Esophagus squamous epithelium (tissue), 5 donors: Measurements from ENCODE around the gene C16orf78. TPM values are rescaled to one million over a fixed set of nuclear protein-coding genes. Genes with fewer than 3 reads are reported as not detected.

Source experiments
- DNase-seq: peaks from one replicate; lab custom pipeline; 2025; lab: John Stamatoyannopoulos, UW
- H3K27ac ChIP-seq, 4 donors: fragments of 200-600 bp; sonication (generic); one replicate each; pipeline ENCODE4 v1.5.1; 2016 to 2019; ENCODE audit warnings: mild to moderate bottlenecking in 1 of 4
- H3K27me3 ChIP-seq, 4 donors: fragments of 200-600 bp; sonication (generic); 1 replicate in 3 of 4; 2 replicates in 1 of 4; pipeline versions ENCODE4 v1.5.1 to v1.6.0; 2017 to 2021; ENCODE audit warnings: antibody characterized with exemption in 1 of 4
- H3K36me3 ChIP-seq, 3 donors: fragments of 200-600 bp; sonication (generic); one replicate each; pipeline ENCODE4 v1.5.1; 2016 to 2019
- H3K4me1 ChIP-seq, 3 donors: fragments of 200-600 bp; sonication (generic); one replicate each; pipeline ENCODE4 v1.5.1; 2017 to 2019
- H3K4me3 ChIP-seq, 4 donors: fragments of 200-600 bp; sonication (generic); 1 replicate in 3 of 4; 2 replicates in 1 of 4; pipeline ENCODE4 v1.5.1; 2016 to 2019; ENCODE audit warnings: mild to moderate bottlenecking in 2 of 4, moderate library complexity in 1 of 4
- H3K9me3 ChIP-seq, 3 donors: fragments of 200-600 bp; sonication (generic); one replicate each; pipeline ENCODE4 v1.5.1; 2016 to 2019
- CTCF ChIP-seq, 6 experiments: fragments of 450-650 bp in 4 of 6; fragments of 200-600 bp in 2 of 6; sonication (generic) in 2 of 6; IDR thresholded peaks; one replicate each; pipeline ENCODE4 v1.5.1; 2016 to 2019; ENCODE audit warnings: antibody characterized with exemption in 6 of 6, mild to moderate bottlenecking in 4 of 6, moderate library complexity in 4 of 6
- POLR2A ChIP-seq, 4 donors: fragments of 450-650 bp; IDR thresholded peaks; one replicate each; pipeline ENCODE4 v1.6.1; 2017; ENCODE audit warnings: antibody characterized with exemption in 4 of 4, mild to moderate bottlenecking in 4 of 4, moderate library complexity in 3 of 4
- WGBS, 2 donors: methylation state at CpG; one replicate each; pipeline ENCODE4 v1.1.5; 2018; 5-methylcytosine and 5-hydroxymethylcytosine counted together
- intact Hi-C: fragments of 100-400 bp; cut with DNase I; formaldehyde crosslinking; loops from one replicate; pipeline ENCODE4 v1.15.0; 2022
- total RNA-seq, 4 donors: library from RNA; depleted of rRNA; stranded (reverse); fragments of >200 nt; gene quantifications; one replicate each; pipeline ENCODE4 v1.1.0, GENCODE V29; 2016
- donor health status: DM: yes; HTN: yes; CAD: no.

C16orf78 gene
- total RNA-seq, 4 donors from 2014 or later: not detected

GRCh38 chr16:49369651-49370611 is 3.7 kb upstream of the C16orf78 start:
- no peaks in the 10 kb centered on the region for H3K27me3 ChIP-seq
- H3K4me3 ChIP-seq: no peak overlapping the region
- intact Hi-C loops: no loop called here
- no peaks in the 10 kb centered on the region for H3K4me1 ChIP-seq
- no peaks in the 10 kb centered on the region for H3K9me3 ChIP-seq
- no peak for DNase-seq
- H3K27ac ChIP-seq: no peak overlapping the region
- 35 to 61% methylated on average over 2 to 3 of the region's 3 CpGs for WGBS, 2 donors
- TF ChIP-seq CTCF (IDR thresholded peaks at IDR 0.05): no peak
- no peak for TF ChIP-seq POLR2A (IDR thresholded peaks at IDR 0.05)
- H3K36me3 ChIP-seq: no peaks in the 10 kb centered on the region

- Histone ChIP-seq H3K27ac (no peak overlapping the region), H3K4me3 (no peak overlapping the region), H3K9me3 (no peaks in the 10 kb centered on the region), H3K36me3 (no peaks in the 10 kb centered on the region), H3K4me1 (no peaks in the 10 kb centered on the region), H3K27me3 (peaks cover 0 to 19% (median 0%) of the 10 kb centered on the region in 4 donors)
- TF ChIP-seq CTCF (IDR thresholded peaks at IDR 0.05) (no peak), POLR2A (IDR thresholded peaks at IDR 0.05) (no peak)
- no peak for DNase-seq
- WGBS, 2 donors: 90 to 94% methylated on average over 3 to 4 of the region's 4 CpGs
- intact Hi-C loops: no loop called here
These were observed 2.6 kb downstream of the C16orf78 start for GRCh38 chr16:49376206-49376605.

GRCh38 chr16:49377196-49377755 is 3.7 kb downstream of the C16orf78 start:
- no peak overlapping the region for H3K27ac ChIP-seq
- H3K36me3 ChIP-seq: no peaks in the 10 kb centered on the region
- no peaks in the 10 kb centered on the region for H3K9me3 ChIP-seq
- WGBS, 2 donors: 67 to 85% methylated on average over 1 to 4 of the region's 7 CpGs
- intact Hi-C loops: no loop called here
- TF ChIP-seq CTCF (IDR thresholded peaks at IDR 0.05) (no peak), POLR2A (IDR thresholded peaks at IDR 0.05) (no peak)
- H3K4me1 ChIP-seq: no peaks in the 10 kb centered on the region
- no peak overlapping the region for H3K4me3 ChIP-seq
- peaks cover 0 to 19% (median 0%) of the 10 kb centered on the region in 4 donors for H3K27me3 ChIP-seq
- DNase-seq: no peak

- no peak overlapping the region for H3K4me3 ChIP-seq
- H3K4me1 ChIP-seq: no peaks in the 10 kb centered on the region
- intact Hi-C loops: no loop called here
- no peak for DNase-seq
- WGBS, 2 donors: 57% methylated on average over 4 of the region's 11 CpGs; no CpG with 5 or more reads in 1 of the 2 donors
- H3K27ac ChIP-seq: no peak overlapping the region
- H3K27me3 ChIP-seq: peaks cover 0 to 19% (median 0%) of the 10 kb centered on the region in 4 donors
- no peaks in the 10 kb centered on the region for H3K36me3 ChIP-seq
- no peaks in the 10 kb centered on the region for H3K9me3 ChIP-seq
- TF ChIP-seq CTCF (IDR thresholded peaks at IDR 0.05): no peak
- TF ChIP-seq POLR2A (IDR thresholded peaks at IDR 0.05): no peak
These were observed 4.6 kb downstream of the C16orf78 start for GRCh38 chr16:49378238-49378637.

- 83% methylated on average over 1 of the region's 1 CpG; no CpG with 5 or more reads in 1 of the 2 donors for WGBS, 2 donors
- Histone ChIP-seq H3K27me3 (peaks cover 0 to 19% (median 0%) of the 10 kb centered on the region in 4 donors), H3K36me3 (no peaks in the 10 kb centered on the region), H3K4me1 (no peaks in the 10 kb centered on the region), H3K9me3 (no peaks in the 10 kb centered on the region), H3K27ac (no peak overlapping the region), H3K4me3 (no peak overlapping the region)
- DNase-seq: no peak
- intact Hi-C loops: no loop called here
- no peak for TF ChIP-seq CTCF (IDR thresholded peaks at IDR 0.05)
- no peak for TF ChIP-seq POLR2A (IDR thresholded peaks at IDR 0.05)
These were observed 5.2 kb downstream of the C16orf78 start for GRCh38 chr16:49378816-49379215.
